ENCODE results near the gene HOOK2. TPM values are rescaled to one million over a fixed set of nuclear protein-coding genes. Genes with fewer than 3 reads are reported as not detected.

The HOOK2 gene
- total and polyA plus RNA-seq, 10 donors = 7.1 to 27.4 (median 23.4) TPM

GRCh38 chr19:12793290-12794195, 18.2 kb upstream of the HOOK2 start:
- TF ChIP-seq POLR2AphosphoS5 (IDR thresholded peaks at IDR 0.05) (peak; percentile 91 to 98 (median 92)), POLR2A (IDR thresholded peaks at IDR 0.05) (peak in 2 of 3 donors; percentile 61 to 69), CTCF (IDR thresholded peaks at IDR 0.05 in 8 of 11, conservative IDR thresholded peaks at IDR 0.05 in 3 of 11) (peak in 5 of 11 experiments; percentile 9 to 40 (median 18))
- peaks cover 15 to 61% (median 52%) of the 10 kb centered on the region in 6 donors for H3K4me1 ChIP-seq
- peaks cover 0 to 5% (median 0%) of the 10 kb centered on the region in 7 donors for H3K27me3 ChIP-seq (replicated peaks in 1 of 7)
- peak; percentile 99 for DNase-seq
- H3K4me3 ChIP-seq = peak overlapping the region; percentile 72 to 96 (median 88)
- no peaks in the 10 kb centered on the region for H3K9me3 ChIP-seq
- peak overlapping the region; percentile 97 to 100 (median 100) for H3K27ac ChIP-seq
- WGBS, 5 donors = 0 to 1% (median 0%) methylated on average over 34 to 81 of the region's 81 CpGs
- intact Hi-C loops (cut with DNase I; ENCODE audit: low total_unique reads) = no loop called here
- peaks cover 0 to 18% (median 0%) of the 10 kb centered on the region in 6 donors for H3K36me3 ChIP-seq

- DNase-seq = no peak
- no peaks in the 10 kb centered on the region for H3K9me3 ChIP-seq
- H3K4me3 ChIP-seq = peak overlapping the region; percentile 72 to 96 (median 88)
- no peak for TF ChIP-seq POLR2A (IDR thresholded peaks at IDR 0.05)
- TF ChIP-seq POLR2AphosphoS5 (IDR thresholded peaks at IDR 0.05) = no peak
- TF ChIP-seq CTCF (IDR thresholded peaks at IDR 0.05 in 8 of 11, conservative IDR thresholded peaks at IDR 0.05 in 3 of 11) = peak in 1 of 11 experiments; percentile 2
- peaks cover 0 to 5% (median 0%) of the 10 kb centered on the region in 7 donors for H3K27me3 ChIP-seq (replicated peaks in 1 of 7)
- peaks cover 22 to 68% (median 59%) of the 10 kb centered on the region in 6 donors for H3K4me1 ChIP-seq
- peak overlapping the region; percentile 97 to 100 (median 100) for H3K27ac ChIP-seq
- peaks cover 0 to 11% (median 0%) of the 10 kb centered on the region in 6 donors for H3K36me3 ChIP-seq
- intact Hi-C loops (cut with DNase I; ENCODE audit: low total_unique reads) = no loop called here
- WGBS, 5 donors = 0% methylated on average over 22 of the region's 22 CpGs
Measured at GRCh38 chr19:12792853-12793289, 17.5 kb upstream of the HOOK2 start.

- intact Hi-C loops (cut with DNase I; ENCODE audit: low total_unique reads) = no loop called here
- Histone ChIP-seq H3K9me3 (no peaks in the 10 kb centered on the region), H3K27ac (peak overlapping the region; percentile 97 to 100 (median 100)), H3K4me3 (peak overlapping the region; percentile 72 to 96 (median 88)), H3K27me3 (replicated peaks in 1 of 7) (peaks cover 0 to 5% (median 0%) of the 10 kb centered on the region in 7 donors), H3K36me3 (peaks cover 0 to 7% (median 0%) of the 10 kb centered on the region in 6 donors), H3K4me1 (peaks cover 27 to 74% (median 65%) of the 10 kb centered on the region in 6 donors)
- WGBS, 5 donors = 0 to 1% (median 0%) methylated on average over 41 to 84 of the region's 84 CpGs
- TF ChIP-seq CTCF (IDR thresholded peaks at IDR 0.05 in 8 of 11, conservative IDR thresholded peaks at IDR 0.05 in 3 of 11) = peak in 4 of 11 experiments; percentile 11 to 28 (median 22)
- peak; percentile 90 to 97 (median 93) for TF ChIP-seq POLR2AphosphoS5 (IDR thresholded peaks at IDR 0.05)
- peak in 2 of 3 donors; percentile 16 to 49 for TF ChIP-seq POLR2A (IDR thresholded peaks at IDR 0.05)
- DNase-seq = peak; percentile 98
Measured at GRCh38 chr19:12792051-12792852, 16.9 kb upstream of the HOOK2 start.

All from spleen (tissue), 11 donors.